Fibroblast of lung (primary cell): ENCODE measurements around the gene RNF113B. TPM values are rescaled to one million over a fixed set of nuclear protein-coding genes. Genes with fewer than 3 reads are reported as not detected.
A peak's percentile ranks its signal among the peaks of the same experiment; 100 is the strongest.

Experiments used
- DNase-seq, 2 donors: peaks; one replicate each; pipeline versions ENCODE4 v3.0.0 to v3.0.0-alpha.2; 2010; ENCODE audit warnings: low read depth in 2 of 2
- H2AFZ ChIP-seq: 2 replicates; pipeline ENCODE4 v1.5.1; 2012; ENCODE audit warnings: low read length, control low read depth, inconsistent platforms
- H3K27ac ChIP-seq: 2 replicates; pipeline ENCODE4 v1.5.1; 2011; ENCODE audit warnings: low read length, control low read depth; ENCODE audit not compliant: insufficient read depth
- H3K27me3 ChIP-seq: 2 replicates; pipeline ENCODE4 v1.5.1; 2011; ENCODE audit warnings: mild to moderate bottlenecking, low read length; ENCODE audit not compliant: control insufficient read depth, insufficient read depth
- H3K36me3 ChIP-seq: 2 replicates; pipeline ENCODE4 v1.5.1; 2011; ENCODE audit warnings: low read length; ENCODE audit not compliant: control insufficient read depth, insufficient read depth
- H3K4me1 ChIP-seq: 2 replicates; pipeline ENCODE4 v1.5.1; 2011; ENCODE audit warnings: low read length; ENCODE audit not compliant: control insufficient read depth, insufficient read depth; ENCODE audit errors: extremely low read depth
- H3K4me2 ChIP-seq: 2 replicates; pipeline ENCODE4 v1.5.1; 2011; ENCODE audit warnings: low read length, control low read depth; ENCODE audit not compliant: insufficient read depth; ENCODE audit errors: extremely low read depth
- H3K4me3 ChIP-seq, 4 experiments: fragments of 200-600 bp in 1 of 4; sonication (generic) in 1 of 4; replicated peaks in 1 of 4; 2 replicates each; pipeline ENCODE4 v1.5.1; 2011 to 2016; ENCODE audit warnings: low read length in 4 of 4, low read depth in 3 of 4, mild to moderate bottlenecking in 3 of 4, control low read depth in 2 of 4, inconsistent platforms in 1 of 4, mixed read lengths in 1 of 4; ENCODE audit not compliant: insufficient read depth in 1 of 4; ENCODE audit errors: control extremely low read depth in 1 of 4
- H3K79me2 ChIP-seq: 2 replicates; pipeline ENCODE4 v1.5.1; 2012; ENCODE audit warnings: mild to moderate bottlenecking, low read length, inconsistent platforms; ENCODE audit not compliant: control insufficient read depth, insufficient read depth
- H3K9ac ChIP-seq: 2 replicates; pipeline ENCODE4 v1.5.1; 2011; ENCODE audit warnings: mild to moderate bottlenecking, low read length, control low read depth; ENCODE audit not compliant: insufficient read depth
- H3K9me3 ChIP-seq: 2 replicates; pipeline ENCODE4 v1.5.1; 2012; ENCODE audit warnings: low read depth, low read length; ENCODE audit not compliant: control insufficient read depth, insufficient read depth
- H4K20me1 ChIP-seq: 2 replicates; pipeline ENCODE4 v1.5.1; 2011; ENCODE audit warnings: low read length; ENCODE audit not compliant: control insufficient read depth, insufficient read depth; ENCODE audit errors: extremely low read depth
- EZH2 ChIP-seq: IDR thresholded peaks from 2 replicates; pipeline ENCODE4 v1.5.1; 2012; ENCODE audit warnings: low read length, control low read depth, mild to moderate bottlenecking; ENCODE audit errors: missing control alignments
- polyA plus RNA-seq, 2 donors: library from polyadenylated mRNA; depleted of rRNA in 1 of 2; stranded (reverse) in 1 of 2; unstranded in 1 of 2; fragments of >200 nt; gene quantifications; 2 replicates each; pipeline ENCODE4 v1.2.1, GENCODE V29; 2011 to 2012; ENCODE audit warnings: missing spikeins in 1 of 2
- total RNA-seq: library from RNA; depleted of rRNA; stranded (reverse); fragments of >200 nt; gene quantifications from 2 replicates; pipeline ENCODE4 v1.2.1, GENCODE V29; 2014
- TF ChIP-seq, protein P1 (sequence below), 2 donors: IDR thresholded peaks in 1 of 2; conservative IDR thresholded peaks in 1 of 2; 1 replicate in 1 of 2; 2 replicates in 1 of 2; pipeline ENCODE4 v1.5.1; 2011 to 2012; ENCODE audit warnings: low read length in 2 of 2, control low read depth in 1 of 2, inconsistent platforms in 1 of 2, low read depth in 1 of 2, mild to moderate bottlenecking in 1 of 2

RNF113B gene
- total and polyA plus RNA-seq, 2 donors (not counting 1 experiment from before 2014, with no cell fraction given) = not detected

DNA sequence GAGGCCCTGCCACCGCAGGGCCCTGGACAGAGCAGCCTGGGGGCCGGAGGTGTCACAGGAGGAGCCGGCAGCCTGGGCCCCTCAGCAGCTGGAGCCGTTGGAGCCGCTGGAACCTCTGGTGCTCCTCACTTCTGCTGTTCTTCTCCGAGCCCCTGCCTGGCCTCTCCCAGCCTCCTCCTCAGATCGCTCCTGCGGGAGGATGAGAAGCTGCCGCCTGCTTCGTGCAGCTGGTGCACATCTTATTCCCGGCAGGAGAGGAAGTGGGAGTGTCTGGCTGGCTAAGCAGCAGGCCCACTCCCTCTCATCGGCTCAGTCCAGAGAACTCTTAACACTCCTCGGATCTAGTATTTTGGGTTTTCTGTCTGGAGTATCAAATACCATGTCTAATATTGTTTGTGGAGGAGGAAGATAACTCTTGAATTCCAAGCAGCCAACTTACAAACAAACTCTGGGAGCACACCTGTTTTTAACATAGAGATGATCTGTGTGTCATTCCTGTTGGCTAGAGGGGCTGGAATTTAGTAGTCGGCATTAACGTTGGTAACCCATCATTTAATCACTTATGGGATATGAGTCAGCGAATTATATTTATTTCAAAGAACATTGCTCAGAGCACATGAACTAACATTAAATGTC is 37.1 kb upstream of the RNF113B start:
- Histone ChIP-seq H4K20me1 (no peaks in the 10 kb centered on the region), H3K27me3 (no peaks in the 10 kb centered on the region), H2AFZ (no peak overlapping the region), H3K4me3 (no peak overlapping the region), H3K9me3 (no peaks in the 10 kb centered on the region), H3K79me2 (peaks cover 50% of the 10 kb centered on the region), H3K4me2 (peak overlapping the region; percentile 27), H3K4me1 (peaks cover 42% of the 10 kb centered on the region), H3K36me3 (no peaks in the 10 kb centered on the region), H3K27ac (peak overlapping the region; percentile 90), H3K9ac (peak overlapping the region; percentile 51)
- peak; percentile 68 to 86 for DNase-seq
- no peak for TF ChIP-seq EZH2
- TF ChIP-seq, protein P1, sequence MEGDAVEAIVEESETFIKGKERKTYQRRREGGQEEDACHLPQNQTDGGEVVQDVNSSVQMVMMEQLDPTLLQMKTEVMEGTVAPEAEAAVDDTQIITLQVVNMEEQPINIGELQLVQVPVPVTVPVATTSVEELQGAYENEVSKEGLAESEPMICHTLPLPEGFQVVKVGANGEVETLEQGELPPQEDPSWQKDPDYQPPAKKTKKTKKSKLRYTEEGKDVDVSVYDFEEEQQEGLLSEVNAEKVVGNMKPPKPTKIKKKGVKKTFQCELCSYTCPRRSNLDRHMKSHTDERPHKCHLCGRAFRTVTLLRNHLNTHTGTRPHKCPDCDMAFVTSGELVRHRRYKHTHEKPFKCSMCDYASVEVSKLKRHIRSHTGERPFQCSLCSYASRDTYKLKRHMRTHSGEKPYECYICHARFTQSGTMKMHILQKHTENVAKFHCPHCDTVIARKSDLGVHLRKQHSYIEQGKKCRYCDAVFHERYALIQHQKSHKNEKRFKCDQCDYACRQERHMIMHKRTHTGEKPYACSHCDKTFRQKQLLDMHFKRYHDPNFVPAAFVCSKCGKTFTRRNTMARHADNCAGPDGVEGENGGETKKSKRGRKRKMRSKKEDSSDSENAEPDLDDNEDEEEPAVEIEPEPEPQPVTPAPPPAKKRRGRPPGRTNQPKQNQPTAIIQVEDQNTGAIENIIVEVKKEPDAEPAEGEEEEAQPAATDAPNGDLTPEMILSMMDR (conservative IDR thresholded peaks at IDR 0.05 in 1 of 2, IDR thresholded peaks at IDR 0.05 in 1 of 2; ENCODE audit: low read depth in 1 of 2, low read length in 2 of 2) = no peak

- no peaks in the 10 kb centered on the region for H4K20me1 ChIP-seq
- TF ChIP-seq, protein P1 (conservative IDR thresholded peaks at IDR 0.05 in 1 of 2, IDR thresholded peaks at IDR 0.05 in 1 of 2; ENCODE audit: low read depth in 1 of 2, low read length in 2 of 2) = no peak
- no peak for TF ChIP-seq EZH2
- peaks cover 45% of the 10 kb centered on the region for H3K4me1 ChIP-seq
- peak overlapping the region; percentile 90 for H3K27ac ChIP-seq
- no peak for DNase-seq
- no peak overlapping the region for H3K4me3 ChIP-seq
- H3K79me2 ChIP-seq = peaks cover 49% of the 10 kb centered on the region
- no peak overlapping the region for H3K4me2 ChIP-seq
- no peak overlapping the region for H3K9ac ChIP-seq
- H3K27me3 ChIP-seq = no peaks in the 10 kb centered on the region
- H2AFZ ChIP-seq = no peak overlapping the region
- no peaks in the 10 kb centered on the region for H3K36me3 ChIP-seq
- no peaks in the 10 kb centered on the region for H3K9me3 ChIP-seq
Measured at GRCh38 chr13:98213354-98213753, 36.3 kb upstream of the RNF113B start.

DNA sequence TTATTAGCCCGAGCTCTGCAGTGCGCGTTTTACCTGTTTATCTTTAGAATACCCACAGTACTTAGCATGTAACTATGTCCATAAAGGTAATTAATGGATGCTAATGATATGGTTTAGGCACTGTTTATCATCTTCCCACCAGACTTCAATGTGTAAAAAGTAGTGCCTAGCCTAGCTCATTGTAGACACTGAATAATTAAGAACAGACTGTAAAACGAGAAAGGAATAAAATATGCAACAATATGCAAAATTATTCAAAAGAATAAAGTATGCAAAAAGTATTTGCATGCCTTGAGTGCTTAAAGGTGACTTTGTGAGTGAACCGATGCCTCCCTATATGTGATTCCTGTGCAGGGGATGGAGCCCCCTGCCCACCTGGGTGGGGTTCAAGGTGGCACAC is 35.7 kb upstream of the RNF113B start:
- Histone ChIP-seq H3K4me3 (no peak overlapping the region), H2AFZ (no peak overlapping the region), H3K36me3 (no peaks in the 10 kb centered on the region), H3K4me1 (peaks cover 50% of the 10 kb centered on the region), H3K9ac (no peak overlapping the region), H3K4me2 (no peak overlapping the region), H3K79me2 (peaks cover 45% of the 10 kb centered on the region), H3K27ac (peak overlapping the region; percentile 90), H3K9me3 (no peaks in the 10 kb centered on the region), H3K27me3 (no peaks in the 10 kb centered on the region), H4K20me1 (no peaks in the 10 kb centered on the region)
- DNase-seq = no peak
- TF ChIP-seq EZH2 = no peak
- TF ChIP-seq, protein P1 (conservative IDR thresholded peaks at IDR 0.05 in 1 of 2, IDR thresholded peaks at IDR 0.05 in 1 of 2; ENCODE audit: low read depth in 1 of 2, low read length in 2 of 2) = no peak
